Iris pigment epithelial cell (primary cell): Measurements from ENCODE around the gene HRK.

Experiments
- DNase-seq: peaks from one replicate; pipeline ENCODE4 v3.0.0-alpha.2; 2011; ENCODE audit warnings: low read depth

The HRK gene

DNA sequence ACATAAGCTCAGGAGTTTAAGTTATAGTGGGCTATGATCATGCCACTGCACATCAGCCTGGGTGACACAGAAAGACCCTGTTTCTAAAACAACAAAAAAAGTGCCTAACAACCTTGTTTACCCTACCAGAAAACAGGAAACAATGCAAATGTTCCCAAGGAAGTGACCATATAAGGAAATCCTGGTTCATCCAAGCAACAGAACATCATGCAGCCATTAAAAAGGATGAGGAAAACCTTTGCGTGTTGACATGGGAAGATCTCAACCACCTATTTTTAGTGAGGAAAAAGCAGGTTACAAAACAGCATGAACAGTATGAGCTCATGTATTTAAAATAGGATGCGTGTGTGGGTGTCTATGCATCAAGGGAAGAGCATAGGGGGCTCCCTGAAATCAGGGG, 13.7 kb downstream of the HRK start:
- DNase-seq: no peak

DNA sequence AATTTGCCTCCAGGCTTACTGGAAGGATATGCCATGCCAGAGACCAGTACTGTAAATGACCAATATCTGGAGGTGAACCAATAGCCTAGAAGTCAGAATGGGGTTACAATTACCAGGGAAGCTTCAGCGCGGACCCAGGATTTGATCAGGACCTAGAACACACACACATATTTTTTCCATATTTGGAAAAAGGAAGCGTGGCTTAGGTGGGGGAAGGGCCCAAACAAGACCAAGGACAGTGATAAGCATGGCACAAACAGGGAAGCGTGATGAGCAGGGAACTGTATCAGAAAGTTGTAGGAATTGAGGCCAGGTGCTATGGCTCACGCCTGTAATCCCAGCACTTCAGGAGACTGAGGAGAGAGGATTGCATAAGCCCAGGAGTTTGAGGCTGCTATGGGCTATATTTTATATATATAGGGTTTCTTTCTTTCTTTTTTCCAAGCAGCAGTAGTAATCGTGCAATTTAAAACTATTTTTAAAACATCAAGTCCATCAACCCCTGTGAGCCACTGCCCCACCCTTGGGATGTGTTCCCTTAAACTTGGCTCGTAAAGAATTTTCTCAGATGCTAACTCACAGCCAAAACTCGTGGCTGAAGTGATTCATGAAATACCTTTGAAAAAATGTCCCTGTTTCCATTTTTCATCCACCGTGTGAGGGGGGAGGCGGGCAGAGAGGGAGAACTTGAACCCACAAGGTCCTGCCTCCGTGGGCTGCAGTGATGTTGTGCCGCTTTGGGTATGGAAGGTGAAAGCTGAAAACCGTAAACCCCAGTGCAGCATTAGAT, 16.7 kb downstream of the HRK start:
- DNase-seq: peak; percentile 84

GRCh38 chr12:116863275-116863767, 17.9 kb downstream of the HRK start:
- peak; percentile 48 for DNase-seq

GRCh38 chr12:116862167-116862566, 19.1 kb downstream of the HRK start:
- DNase-seq: no peak

- DNase-seq: peak; percentile 63
These were observed 19.9 kb downstream of the HRK start for GRCh38 chr12:116861320-116861719.

- DNase-seq: no peak
These were observed 21.0 kb downstream of the HRK start for GRCh38 chr12:116860263-116860662.

DNA sequence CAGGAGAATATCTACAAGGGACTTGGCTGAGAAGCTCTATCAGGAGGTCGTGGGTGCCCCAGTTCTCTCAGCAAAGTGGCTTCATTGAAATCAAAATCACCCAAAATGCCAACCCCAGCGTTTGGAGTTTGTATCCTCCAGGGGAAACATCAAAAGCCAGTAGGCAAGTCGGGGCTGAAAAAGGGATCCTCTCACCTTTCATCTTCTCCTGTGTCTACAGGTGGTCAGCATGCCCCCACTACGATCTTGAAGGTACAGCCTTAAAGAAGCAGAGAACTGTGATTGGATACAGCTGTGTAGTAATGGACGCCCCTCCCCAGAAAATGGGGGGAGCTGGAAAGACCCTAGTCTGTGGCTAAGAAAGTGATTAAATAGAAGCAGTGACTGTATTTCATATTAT, 22.2 kb downstream of the HRK start:
- no peak for DNase-seq

- no peak for DNase-seq
These were observed 24.5 kb downstream of the HRK start for GRCh38 chr12:116856729-116857128.

DNA sequence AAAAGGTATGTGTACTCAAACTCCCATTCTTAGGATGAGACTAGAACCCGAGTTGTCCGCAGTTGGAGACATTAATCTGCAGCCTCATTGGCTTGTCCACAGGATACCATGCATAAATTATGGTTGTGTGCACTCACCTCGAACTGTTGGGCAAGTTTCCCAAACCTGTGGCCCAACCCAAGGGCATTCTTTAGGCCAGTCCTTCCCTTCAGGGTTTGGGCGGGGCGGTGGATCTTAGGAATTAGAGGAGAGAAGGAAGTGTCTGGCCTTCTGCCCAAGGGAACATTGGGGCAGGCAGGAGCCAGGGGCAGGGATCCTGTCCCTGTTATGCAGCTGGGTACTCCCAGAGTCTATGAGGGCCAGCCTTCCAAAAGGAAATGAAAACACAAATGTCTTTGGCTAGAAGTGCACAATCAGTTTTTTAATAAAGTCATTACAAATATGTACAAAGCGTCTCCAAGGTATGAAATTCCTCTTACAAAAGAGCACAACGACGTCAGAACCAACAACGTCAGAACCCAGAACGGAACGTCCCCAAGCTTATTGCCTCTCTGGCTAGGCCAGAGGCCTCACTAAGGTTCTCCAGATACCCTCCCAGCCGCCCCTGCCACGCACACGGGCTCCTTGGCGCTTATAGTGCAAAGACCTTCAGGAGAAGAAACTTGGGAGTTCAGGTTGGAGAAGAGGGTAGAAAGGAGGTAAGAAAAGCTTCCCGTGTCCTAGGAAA, 25.3 kb downstream of the HRK start:
- no peak for DNase-seq

- no peak for DNase-seq
These were observed 27.7 kb downstream of the HRK start for GRCh38 chr12:116853507-116853906.

DNA sequence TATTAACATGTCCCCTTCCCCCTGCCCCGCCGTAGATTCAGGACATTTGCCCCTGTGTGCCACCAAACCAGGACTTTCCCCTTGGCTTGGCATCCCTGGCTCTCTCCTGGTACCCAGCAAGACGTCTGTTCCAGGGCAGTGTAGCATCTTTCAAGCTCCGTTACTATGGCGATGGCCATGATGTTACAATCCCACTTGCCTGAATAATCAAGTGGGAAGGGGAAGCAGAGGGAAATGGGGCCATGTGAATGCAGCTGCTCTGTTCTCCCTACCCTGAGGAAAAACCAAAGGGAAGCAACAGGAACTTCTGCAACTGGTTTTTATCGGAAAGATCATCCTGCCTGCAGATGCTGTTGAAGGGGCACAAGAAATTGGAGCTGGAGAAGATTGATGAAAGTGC, 28.9 kb downstream of the HRK start:
- no peak for DNase-seq

GRCh38 chr12:116849216-116849615, 32.0 kb downstream of the HRK start:
- DNase-seq: no peak

- no peak for DNase-seq
These were observed 38.2 kb downstream of the HRK start for GRCh38 chr12:116843085-116843484.

GRCh38 chr12:116839287-116839830, 41.9 kb downstream of the HRK start:
- no peak for DNase-seq

- no peak for DNase-seq
These were observed 42.9 kb downstream of the HRK start for GRCh38 chr12:116838365-116838764.

GRCh38 chr12:116837097-116837496, 44.1 kb downstream of the HRK start:
- no peak for DNase-seq

- no peak for DNase-seq
These were observed 45.8 kb downstream of the HRK start for GRCh38 chr12:116835484-116835883.

DNA sequence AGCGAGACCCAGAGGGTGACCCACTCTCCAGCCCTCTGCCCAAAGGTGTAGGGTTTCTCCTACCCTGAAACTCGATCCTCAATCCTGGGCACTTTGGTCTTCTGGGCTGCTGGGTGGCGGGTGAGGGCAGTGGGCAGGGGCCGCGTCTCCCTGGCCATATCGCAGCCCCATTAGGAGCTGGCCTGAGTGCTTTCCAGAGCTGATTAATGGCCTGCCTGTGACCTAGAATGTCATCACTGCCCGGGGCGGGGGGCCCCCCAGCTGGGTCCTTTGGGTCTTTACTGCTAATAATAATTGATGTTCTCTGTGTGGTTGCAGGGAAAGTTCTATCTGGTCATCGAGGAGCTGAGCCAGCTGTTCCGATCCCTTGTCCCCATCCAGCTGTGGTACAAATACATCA, 47.8 kb downstream of the HRK start:
- DNase-seq: no peak

DNA sequence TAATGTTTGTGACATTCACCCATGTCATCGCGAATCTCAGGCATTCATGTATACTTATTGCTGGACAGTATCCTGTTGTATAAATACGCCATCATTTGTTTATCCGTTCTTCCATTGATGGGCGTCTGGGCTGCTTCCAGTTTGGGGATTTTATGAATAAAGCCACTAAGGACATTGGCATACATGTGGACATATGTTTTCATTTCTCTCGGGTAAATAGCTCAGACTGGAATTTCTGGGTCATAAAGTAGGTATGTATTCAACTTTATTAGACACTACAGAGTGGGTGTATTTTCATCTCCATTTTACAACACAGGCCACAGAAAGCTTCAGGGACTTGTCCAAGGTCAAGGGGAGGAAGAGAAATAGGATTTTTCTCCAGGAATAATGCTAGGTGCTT, 48.9 kb downstream of the HRK start:
- no peak for DNase-seq

- DNase-seq: no peak
These were observed 53.8 kb downstream of the HRK start for GRCh38 chr12:116827432-116827831.

DNA sequence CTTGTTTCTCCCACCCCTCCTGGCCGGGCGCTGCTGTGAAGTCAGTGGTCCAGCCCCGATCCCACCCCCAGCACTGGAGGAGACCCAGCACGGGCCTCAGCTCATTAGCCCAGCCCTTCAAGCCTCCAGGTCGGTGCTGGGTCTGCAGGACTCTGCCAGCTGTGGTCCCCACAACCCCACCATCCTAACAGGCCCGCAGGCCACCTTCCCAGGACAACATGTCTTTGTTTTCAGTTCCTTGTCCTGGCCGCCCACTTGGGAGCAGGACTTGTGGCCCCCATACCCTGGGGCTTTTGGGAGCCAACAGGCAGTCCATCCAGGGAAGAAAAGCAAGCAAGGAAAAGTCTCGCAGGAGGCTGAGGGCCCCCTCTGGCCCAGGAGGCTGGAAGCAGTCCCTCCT, 60.0 kb downstream of the HRK start:
- DNase-seq: no peak

DNA sequence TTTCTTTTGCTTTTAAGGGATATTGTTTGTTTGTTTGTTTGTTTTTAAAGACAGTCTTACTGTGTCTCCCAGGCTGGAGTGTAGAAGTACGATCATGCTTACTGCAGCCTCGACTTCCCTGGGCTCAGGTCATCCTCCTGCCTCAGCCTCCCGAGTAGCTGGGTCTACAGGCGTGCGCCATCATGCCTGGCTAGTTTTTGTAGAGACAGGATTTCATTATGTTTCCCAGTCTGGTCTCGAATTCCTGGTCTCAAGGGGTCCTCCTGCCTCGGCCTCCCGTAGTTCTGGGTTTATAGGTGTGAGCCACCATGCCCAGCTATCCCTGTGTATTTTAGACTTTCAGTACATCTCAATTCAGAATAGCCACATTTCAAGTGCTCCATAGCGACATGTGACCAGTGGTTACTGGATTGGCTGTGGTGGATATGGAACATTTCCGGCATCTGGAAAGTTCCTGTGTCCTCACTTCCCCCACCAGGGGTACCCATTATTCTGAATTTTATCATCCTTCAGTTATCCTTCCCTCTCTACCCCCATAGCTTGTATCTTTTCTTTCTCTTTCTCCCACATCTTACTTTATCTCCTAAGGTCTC, 61.1 kb downstream of the HRK start:
- DNase-seq: no peak
